Glomerular endothelial cell (primary cell): Measurements from ENCODE around the gene EFNB3. TPM values are rescaled to one million over a fixed set of nuclear protein-coding genes. Genes with fewer than 3 reads are reported as not detected.

ENCODE experiments used
- DNase-seq: peaks from one replicate; pipeline ENCODE4 v3.0.0-alpha.2; 2011; ENCODE audit warnings: low read depth, low spot score; ENCODE audit errors: extremely low read depth
- total RNA-seq: library from RNA; depleted of rRNA; stranded (reverse); fragments of >200 nt; gene quantifications from 2 replicates; pipeline ENCODE4 v1.2.3, GENCODE V29; 2015

EFNB3 gene
- total RNA-seq: 0.87 and 2.1 TPM in 2 replicates

- DNase-seq: no peak
Observed at GRCh38 chr17:7704601-7705268, at the start of gene EFNB3. EFNB3 (plus strand) TSS chr17:7705202; CDS start chr17:7705599, 397 bp downstream.

DNA sequence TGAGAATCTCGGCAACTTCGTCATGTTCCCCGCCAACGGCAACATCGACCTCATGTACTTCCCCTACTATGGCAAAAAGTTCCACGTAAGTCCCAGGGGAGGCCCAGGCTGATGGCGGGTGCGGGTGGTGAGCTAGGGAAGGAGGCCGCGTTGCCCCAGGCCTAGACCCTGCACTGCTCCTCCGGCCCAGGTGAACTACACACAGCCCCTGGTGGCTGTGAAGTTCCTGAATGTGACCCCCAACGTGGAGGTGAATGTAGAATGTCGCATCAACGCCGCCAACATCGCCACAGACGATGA, 49.5 kb upstream of the EFNB3 start:
- DNase-seq: no peak

- DNase-seq: no peak
Observed at GRCh38 chr17:7656958-7657609, 47.9 kb upstream of the EFNB3 start.

- DNase-seq: no peak
Observed at GRCh38 chr17:7667656-7668406, 37.2 kb upstream of the EFNB3 start.

GRCh38 chr17:7668482-7668881, 36.5 kb upstream of the EFNB3 start:
- no peak for DNase-seq

DNA sequence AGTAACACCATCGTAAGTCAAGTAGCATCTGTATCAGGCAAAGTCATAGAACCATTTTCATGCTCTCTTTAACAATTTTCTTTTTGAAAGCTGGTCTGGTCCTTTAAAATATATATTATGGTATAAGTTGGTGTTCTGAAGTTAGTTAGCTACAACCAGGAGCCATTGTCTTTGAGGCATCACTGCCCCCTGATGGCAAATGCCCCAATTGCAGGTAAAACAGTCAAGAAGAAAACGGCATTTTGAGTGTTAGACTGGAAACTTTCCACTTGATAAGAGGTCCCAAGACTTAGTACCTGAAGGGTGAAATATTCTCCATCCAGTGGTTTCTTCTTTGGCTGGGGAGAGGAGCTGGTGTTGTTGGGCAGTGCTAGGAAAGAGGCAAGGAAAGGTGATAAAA, 31.8 kb upstream of the EFNB3 start:
- DNase-seq: no peak

DNA sequence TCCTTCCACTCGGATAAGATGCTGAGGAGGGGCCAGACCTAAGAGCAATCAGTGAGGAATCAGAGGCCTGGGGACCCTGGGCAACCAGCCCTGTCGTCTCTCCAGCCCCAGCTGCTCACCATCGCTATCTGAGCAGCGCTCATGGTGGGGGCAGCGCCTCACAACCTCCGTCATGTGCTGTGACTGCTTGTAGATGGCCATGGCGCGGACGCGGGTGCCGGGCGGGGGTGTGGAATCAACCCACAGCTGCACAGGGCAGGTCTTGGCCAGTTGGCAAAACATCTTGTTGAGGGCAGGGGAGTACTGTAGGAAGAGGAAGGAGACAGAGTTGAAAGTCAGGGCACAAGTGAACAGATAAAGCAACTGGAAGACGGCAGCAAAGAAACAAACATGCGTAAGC, 30.1 kb upstream of the EFNB3 start:
- DNase-seq: no peak

- no peak for DNase-seq
Observed at GRCh38 chr17:7676533-7676932, 28.5 kb upstream of the EFNB3 start.

- no peak for DNase-seq
Observed at GRCh38 chr17:7677388-7678067, 27.5 kb upstream of the EFNB3 start.

GRCh38 chr17:7684851-7685532, 20.0 kb upstream of the EFNB3 start:
- no peak for DNase-seq

DNA sequence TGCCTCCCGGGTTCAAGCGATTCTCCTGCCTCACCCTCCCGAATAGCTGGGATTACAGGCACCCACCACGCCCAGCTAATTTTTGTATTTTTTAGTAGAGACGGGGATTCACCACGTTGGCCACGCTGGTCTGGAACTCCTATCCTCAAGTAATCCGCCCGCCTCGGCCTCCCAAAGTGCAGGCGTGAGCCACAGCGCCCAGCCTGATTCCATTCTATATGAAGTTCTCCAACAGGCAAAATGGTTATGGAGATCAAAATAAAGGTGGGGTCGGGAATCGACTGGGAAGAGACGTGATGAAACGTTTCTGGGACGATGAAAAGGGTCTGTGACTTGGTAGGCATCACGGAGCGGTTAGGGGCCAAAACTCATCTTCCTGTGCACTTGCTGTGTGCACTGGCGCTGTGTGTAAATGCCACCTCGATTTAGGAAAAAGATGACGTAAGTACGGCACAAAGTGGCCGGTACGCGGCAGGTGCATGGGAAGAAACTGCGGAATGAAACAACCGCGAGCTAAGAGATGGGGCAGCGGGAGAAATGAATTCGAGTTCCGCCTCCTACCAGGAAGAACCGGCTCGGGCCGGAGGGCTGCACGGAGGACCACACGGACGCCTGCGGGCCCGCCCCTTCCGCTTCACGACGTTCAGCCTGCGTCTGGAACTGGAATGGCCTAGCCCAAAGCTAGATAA, 19.3 kb upstream of the EFNB3 start:
- DNase-seq: peak; percentile 81

DNA sequence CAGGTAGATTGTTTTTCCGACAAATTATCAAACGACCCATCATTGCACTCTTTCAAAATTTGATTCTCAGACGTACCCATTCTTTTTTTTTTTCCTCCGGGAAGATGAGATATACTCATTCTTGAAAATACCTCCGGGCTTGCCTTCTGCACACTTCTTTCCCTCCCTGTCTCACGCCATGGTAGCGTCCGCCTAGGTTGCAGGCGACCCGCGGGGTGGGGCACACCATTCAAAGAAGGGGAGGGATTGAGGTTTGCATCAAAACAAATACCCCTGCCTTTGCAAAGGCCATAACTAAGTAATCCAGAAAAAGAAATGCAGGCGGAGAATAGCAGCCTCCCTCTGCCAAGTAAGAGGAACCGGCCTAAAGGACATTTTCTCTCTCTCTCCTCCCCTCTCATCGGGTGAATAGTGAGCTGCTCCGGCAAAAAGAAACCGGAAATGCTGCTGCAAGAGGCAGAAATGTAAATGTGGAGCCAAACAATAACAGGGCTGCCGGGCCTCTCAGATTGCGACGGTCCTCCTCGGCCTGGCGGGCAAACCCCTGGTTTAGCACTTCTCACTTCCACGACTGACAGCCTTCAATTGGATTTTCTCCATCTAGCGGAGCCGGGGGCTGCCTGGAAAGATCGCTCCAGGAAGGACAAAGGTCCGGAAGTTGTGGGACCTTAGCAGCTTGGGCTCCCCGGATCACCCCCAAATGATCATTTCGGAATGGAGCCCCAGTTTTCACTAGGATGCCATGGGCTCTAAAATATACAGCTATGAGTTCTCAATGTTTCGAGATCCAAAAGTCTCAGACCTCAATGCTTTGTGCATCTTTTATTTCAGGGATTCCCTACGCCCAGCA, 18.6 kb upstream of the EFNB3 start:
- peak; percentile 87 for DNase-seq

- peak; percentile 68 for DNase-seq
Observed at GRCh38 chr17:7687072-7687907, 17.7 kb upstream of the EFNB3 start, which contains the start of gene TP53. TP53 (minus strand) TSS chr17:7687490; CDS start chr17:7676594, 10,896 bp downstream.

DNA sequence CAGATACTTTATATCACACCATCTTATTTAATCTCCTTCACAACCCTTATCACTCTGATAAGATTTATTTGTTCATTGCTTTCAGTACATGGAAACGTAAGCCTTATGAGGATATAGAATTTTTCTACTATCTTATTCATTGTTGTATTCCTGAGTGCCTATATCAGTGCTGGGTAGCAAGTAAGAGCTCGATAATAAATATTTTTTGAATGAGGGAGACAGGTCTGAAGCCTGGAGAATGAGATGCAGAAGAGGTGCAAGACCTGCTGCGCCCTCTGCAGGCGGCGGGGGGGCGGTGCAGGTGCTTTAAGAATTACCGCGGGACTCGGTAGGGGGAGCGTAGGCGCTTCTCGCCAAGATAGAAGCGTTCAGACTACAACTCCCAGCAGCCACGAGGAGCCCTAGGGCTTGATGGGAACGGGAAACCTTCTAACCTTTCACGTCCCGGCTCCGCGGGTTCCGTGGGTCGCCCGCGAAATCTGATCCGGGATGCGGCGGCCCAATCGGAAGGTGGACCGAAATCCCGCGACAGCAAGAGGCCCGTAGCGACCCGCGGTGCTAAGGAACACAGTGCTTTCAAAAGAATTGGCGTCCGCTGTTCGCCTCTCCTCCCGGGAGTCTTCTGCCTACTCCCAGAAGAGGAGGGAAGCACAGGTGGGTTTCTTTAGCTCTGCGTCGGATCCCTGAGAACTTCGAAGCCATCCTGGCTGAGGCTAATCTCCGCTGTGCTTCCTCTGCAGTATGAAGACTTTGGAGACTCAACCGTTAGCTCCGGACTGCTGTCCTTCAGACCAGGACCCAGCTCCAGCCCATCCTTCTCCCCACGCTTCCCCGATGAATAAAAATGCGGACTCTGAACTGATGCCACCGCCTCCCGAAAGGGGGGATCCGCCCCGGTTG, 16.8 kb upstream of the EFNB3 start, which contains the start of gene WRAP53:
TSS of gene WRAP53 (plus strand) at position 570 of the 900 bp plus-strand sequence. CDS start at position 742, 172 bp downstream.
- DNase-seq: peak; percentile 91

GRCh38 chr17:7688808-7689316, 16.1 kb upstream of the EFNB3 start:
- DNase-seq: no peak

DNA sequence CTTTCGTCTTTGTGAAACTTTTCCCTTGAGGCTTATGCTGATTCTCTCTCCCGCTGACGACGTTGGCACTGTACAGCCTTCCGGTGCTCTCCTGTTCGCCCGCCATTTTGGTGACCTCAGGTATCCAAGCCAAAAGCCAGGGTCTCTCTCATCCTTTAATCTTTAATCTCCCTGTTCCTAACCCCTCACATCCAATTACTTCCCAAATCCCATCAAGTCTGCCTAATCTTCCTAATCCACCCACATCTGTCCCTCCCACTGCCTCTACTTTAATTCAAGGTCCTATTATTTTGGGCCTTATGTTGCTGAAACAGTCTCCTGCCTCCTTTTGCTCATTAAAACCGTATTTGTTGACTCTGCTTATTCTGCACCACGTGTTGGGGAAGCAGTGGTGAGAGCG, 9.4 kb upstream of the EFNB3 start:
- no peak for DNase-seq
